ENCODE measurements around the gene PATJ. TPM values are rescaled to one million over a fixed set of nuclear protein-coding genes. Genes with fewer than 3 reads are reported as not detected.
"Not testable (repeated sequence)": the region's sequence is repeated elsewhere in the genome, so short reads cannot be mapped to it uniquely, and the experiment has no call there.

PATJ gene
- total RNA-seq, 4 donors from 2014 or later: 54.9 to 187 (median 62.1) TPM

DNA sequence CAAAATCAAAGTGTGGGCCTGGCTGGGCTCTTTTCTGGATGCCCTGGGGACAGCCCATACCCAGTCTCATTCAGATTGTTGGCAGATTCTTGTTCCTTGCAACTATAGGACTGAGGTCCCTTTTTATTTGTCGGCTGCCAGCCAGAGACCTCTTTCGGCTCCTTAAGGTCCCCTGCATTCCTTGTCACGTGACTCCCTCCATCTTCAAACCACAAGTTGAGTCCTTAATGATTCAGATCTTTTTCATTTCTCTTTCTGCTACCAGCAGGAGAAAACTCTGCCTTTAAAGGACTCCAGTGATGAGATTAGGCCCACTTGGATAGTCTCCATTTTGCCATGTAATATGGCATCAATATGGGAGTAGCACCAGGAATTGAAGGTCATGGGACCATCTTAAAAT lies 48.6 kb downstream of the PATJ start:
- Histone ChIP-seq H3K36me3 (peaks cover 26% of the 10 kb centered on the region), H3K9me3 (no peaks in the 10 kb centered on the region), H3K27me3 (no peaks in the 10 kb centered on the region), H3K4me3 (no peak overlapping the region), H3K27ac (no peak overlapping the region), H3K4me1 (no peaks in the 10 kb centered on the region)
- DNase-seq (ENCODE audit: low spot score in 2 of 2): no peak
- 93% methylated on average over 3 of the region's 3 CpGs for WGBS
- TF ChIP-seq POLR2AphosphoS5 (IDR thresholded peaks at IDR 0.05) (no peak), POLR2A (IDR thresholded peaks at IDR 0.05) (no peak), EP300 (IDR thresholded peaks at IDR 0.05) (no peak)
- TF ChIP-seq, protein P1, sequence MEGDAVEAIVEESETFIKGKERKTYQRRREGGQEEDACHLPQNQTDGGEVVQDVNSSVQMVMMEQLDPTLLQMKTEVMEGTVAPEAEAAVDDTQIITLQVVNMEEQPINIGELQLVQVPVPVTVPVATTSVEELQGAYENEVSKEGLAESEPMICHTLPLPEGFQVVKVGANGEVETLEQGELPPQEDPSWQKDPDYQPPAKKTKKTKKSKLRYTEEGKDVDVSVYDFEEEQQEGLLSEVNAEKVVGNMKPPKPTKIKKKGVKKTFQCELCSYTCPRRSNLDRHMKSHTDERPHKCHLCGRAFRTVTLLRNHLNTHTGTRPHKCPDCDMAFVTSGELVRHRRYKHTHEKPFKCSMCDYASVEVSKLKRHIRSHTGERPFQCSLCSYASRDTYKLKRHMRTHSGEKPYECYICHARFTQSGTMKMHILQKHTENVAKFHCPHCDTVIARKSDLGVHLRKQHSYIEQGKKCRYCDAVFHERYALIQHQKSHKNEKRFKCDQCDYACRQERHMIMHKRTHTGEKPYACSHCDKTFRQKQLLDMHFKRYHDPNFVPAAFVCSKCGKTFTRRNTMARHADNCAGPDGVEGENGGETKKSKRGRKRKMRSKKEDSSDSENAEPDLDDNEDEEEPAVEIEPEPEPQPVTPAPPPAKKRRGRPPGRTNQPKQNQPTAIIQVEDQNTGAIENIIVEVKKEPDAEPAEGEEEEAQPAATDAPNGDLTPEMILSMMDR (IDR thresholded peaks at IDR 0.05): no peak

DNA sequence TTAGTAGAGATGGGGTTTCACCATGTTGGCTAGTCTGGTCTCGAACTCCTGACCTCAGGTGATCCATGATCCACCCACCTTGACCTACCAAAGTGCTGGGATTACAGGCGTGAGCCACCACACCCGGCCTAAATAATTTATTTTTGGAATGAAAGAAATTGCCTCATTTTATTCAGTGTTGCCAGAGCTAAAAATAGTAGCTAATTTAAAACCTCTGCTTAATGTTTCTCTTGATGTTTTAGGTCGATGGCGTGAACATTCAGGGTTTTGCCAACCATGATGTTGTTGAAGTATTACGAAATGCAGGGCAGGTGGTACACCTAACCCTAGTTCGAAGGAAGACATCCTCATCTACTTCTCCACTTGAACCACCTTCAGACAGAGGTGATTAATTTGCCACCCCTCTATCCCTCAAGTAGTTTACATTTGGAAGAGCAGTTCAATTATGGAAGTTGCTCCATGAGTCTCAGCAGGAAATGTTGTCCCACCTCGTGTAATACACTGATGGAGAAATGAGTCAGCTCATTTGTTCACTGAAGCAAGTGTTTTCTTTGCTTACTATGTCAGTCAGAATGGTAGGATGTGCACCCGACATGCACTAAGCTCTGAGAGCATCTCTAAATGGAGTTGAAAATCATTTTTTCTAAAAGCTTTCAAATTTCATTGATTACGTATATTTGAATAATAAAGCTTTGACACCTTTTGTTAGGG lies 54.9 kb downstream of the PATJ start:
- WGBS: 89% methylated on average over 10 of the region's 10 CpGs
- Histone ChIP-seq H3K27ac (no peak overlapping the region), H3K36me3 (peaks cover 40% of the 10 kb centered on the region)

DNA sequence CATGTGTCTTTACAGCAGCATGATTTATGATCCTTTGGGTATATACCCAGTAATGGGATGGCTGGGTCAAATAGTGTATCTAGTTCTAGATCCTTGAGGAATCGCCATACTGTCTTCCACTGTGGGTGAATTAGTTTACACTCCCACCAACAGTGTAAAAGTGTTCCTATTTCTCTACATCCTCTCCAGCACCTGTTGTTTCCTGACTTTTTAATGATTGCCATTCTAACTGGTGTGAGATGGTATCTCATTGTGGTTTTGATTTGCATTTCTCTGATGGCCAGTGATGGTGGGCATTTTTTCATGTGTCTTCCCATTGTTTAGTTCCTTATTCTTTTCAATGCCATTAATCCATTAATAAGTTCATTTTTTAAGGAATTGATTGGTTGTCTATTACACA lies 58.8 kb downstream of the PATJ start:
- H3K36me3 ChIP-seq: peaks cover 49% of the 10 kb centered on the region

More for the DNA sequence above, 54.9 kb downstream of the PATJ start:
- no peaks in the 10 kb centered on the region for H3K9me3 ChIP-seq
- no peaks in the 10 kb centered on the region for H3K27me3 ChIP-seq
- no peak for DNase-seq (ENCODE audit: low spot score in 2 of 2)
- no peaks in the 10 kb centered on the region for H3K4me1 ChIP-seq
- no peak overlapping the region for H3K4me3 ChIP-seq
- TF ChIP-seq, protein P1 (IDR thresholded peaks at IDR 0.05): no peak
- TF ChIP-seq EP300 (IDR thresholded peaks at IDR 0.05) (no peak), POLR2A (IDR thresholded peaks at IDR 0.05) (no peak)

DNA sequence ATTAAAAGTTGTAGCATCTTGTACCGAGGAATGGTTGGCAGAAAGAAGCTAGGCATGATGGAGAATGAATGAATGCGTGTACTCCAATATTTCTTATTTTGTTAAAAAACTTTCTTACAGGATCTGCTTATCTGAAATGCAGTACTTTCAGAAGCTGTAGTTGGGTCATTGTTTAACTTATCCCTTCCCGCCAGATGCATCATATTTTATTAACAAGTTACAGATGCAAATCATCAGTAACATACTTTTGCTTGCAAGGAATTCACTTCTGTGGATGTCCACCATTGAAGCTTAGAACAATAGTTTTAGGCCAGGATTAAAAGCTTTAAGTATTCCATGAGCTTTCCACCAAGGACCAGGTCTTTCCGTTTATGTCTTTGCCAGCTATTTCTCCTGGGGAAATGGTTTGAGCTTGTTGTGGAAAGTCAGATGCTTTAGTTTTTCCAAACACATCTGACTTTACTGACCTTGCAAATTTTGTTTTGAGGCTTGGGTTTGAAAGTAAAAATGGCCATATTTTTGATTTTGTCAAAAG lies 65.4 kb downstream of the PATJ start:
- no peaks in the 10 kb centered on the region for H3K4me1 ChIP-seq
- H3K4me3 ChIP-seq: no peak overlapping the region
- H3K9me3 ChIP-seq: no peaks in the 10 kb centered on the region
- no peaks in the 10 kb centered on the region for H3K27me3 ChIP-seq
- 66% methylated on average over 4 of the region's 4 CpGs for WGBS
- DNase-seq (ENCODE audit: low spot score in 2 of 2): no peak
- H3K27ac ChIP-seq: no peak overlapping the region
- TF ChIP-seq EP300 (IDR thresholded peaks at IDR 0.05): no peak
- H3K36me3 ChIP-seq: peaks cover 21% of the 10 kb centered on the region

More for the DNA sequence above, 58.8 kb downstream of the PATJ start:
- H3K9me3 ChIP-seq; DNase-seq (ENCODE audit: low spot score in 2 of 2); H3K27me3 ChIP-seq; H3K4me3 ChIP-seq; H3K27ac ChIP-seq; H3K4me1 ChIP-seq: not testable (repeated sequence)
- 100% methylated on average over 1 of the region's 1 CpG for WGBS

DNA sequence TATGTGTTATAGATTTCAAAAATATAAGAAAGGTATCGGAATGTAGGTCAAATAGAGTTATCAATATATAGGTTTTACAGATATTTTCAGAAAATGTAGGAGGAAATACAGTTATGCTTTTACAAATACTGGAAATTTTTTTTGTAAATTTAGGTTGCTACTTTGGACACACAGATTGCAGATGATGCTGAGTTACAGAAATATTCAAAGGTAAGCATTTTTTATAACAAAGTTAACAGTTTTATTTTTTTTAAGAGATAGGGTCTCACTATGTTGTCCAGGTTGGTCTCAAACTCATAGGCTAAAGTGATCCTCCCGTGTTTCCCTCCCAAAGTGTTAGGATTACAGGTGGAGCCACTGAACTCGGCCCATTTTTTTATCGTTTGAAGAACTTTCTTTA lies 66.0 kb downstream of the PATJ start:
- no peak overlapping the region for H3K27ac ChIP-seq
- H3K36me3 ChIP-seq: peaks cover 20% of the 10 kb centered on the region
- TF ChIP-seq POLR2A (IDR thresholded peaks at IDR 0.05) (no peak), EP300 (IDR thresholded peaks at IDR 0.05) (no peak), POLR2AphosphoS5 (IDR thresholded peaks at IDR 0.05) (no peak)
- TF ChIP-seq, protein P1 (IDR thresholded peaks at IDR 0.05): no peak
- 99% methylated on average over 4 of the region's 4 CpGs for WGBS
- H3K4me1 ChIP-seq: no peaks in the 10 kb centered on the region
- no peak for DNase-seq (ENCODE audit: low spot score in 2 of 2)
- no peaks in the 10 kb centered on the region for H3K27me3 ChIP-seq
- H3K9me3 ChIP-seq: no peaks in the 10 kb centered on the region
- H3K4me3 ChIP-seq: no peak overlapping the region

DNA sequence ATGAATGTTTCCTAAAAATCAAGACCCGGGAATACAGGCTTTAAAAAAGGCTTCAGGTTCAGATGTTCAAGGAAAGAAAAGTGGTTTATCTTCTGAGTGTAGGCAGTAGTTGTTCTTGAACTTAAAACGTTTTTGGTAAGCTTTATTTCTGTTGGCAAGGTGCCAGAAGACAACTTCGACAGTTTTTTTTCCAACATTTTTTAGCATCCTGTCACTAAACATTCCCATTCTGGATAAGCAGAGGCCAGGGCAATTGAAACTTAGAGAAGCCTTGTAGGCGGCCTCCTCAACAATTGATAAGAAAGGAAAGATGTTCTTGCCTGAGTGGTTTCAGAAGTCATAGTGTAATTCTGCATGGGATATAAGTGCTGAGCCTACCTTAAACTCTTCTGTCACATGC lies 66.7 kb downstream of the PATJ start:
- Histone ChIP-seq H3K36me3 (peaks cover 20% of the 10 kb centered on the region), H3K4me3 (no peak overlapping the region), H3K27me3 (no peaks in the 10 kb centered on the region), H3K4me1 (no peaks in the 10 kb centered on the region), H3K9me3 (no peaks in the 10 kb centered on the region), H3K27ac (no peak overlapping the region)
- no peak for DNase-seq (ENCODE audit: low spot score in 2 of 2)
- 55% methylated on average over 4 of the region's 4 CpGs for WGBS
- TF ChIP-seq POLR2AphosphoS5 (IDR thresholded peaks at IDR 0.05): no peak
- TF ChIP-seq EP300 (IDR thresholded peaks at IDR 0.05): no peak
- TF ChIP-seq, protein P1 (IDR thresholded peaks at IDR 0.05): no peak
- TF ChIP-seq POLR2A (IDR thresholded peaks at IDR 0.05): no peak
